RWPE2 (cell line): ENCODE results near the gene BMAL1.

Experiments used
- ATAC-seq: fragments of 200-7000 bp; cut with Tn5 transposase; 3 replicates; pipeline ENCODE4 v1.9.1; 2021; ENCODE audit warnings: low read depth
- DNase-seq: peaks from one replicate; pipeline ENCODE4 v3.0.0-alpha.2; 2020; ENCODE audit warnings: low spot score
- H3K27ac ChIP-seq: fragments of 450-650 bp; 2 replicates; pipeline ENCODE4 v1.5.1; 2017; ENCODE audit warnings: mild to moderate bottlenecking; ENCODE audit not compliant: poor library complexity, severe bottlenecking
- H3K27me3 ChIP-seq: fragments of 250-450 bp; sonication (Bioruptor Pico); 2 replicates; pipeline ENCODE4 v1.5.1; 2021; ENCODE audit warnings: mild to moderate bottlenecking, moderate library complexity; ENCODE audit not compliant: insufficient read depth, poor library complexity, severe bottlenecking
- H3K36me3 ChIP-seq: fragments of 250-450 bp; sonication (Bioruptor Pico); 2 replicates; pipeline ENCODE4 v1.5.1; 2020; ENCODE audit warnings: low read depth, mild to moderate bottlenecking, moderate library complexity
- H3K4me1 ChIP-seq: fragments of 250-450 bp; sonication (Bioruptor Pico); 2 replicates; pipeline ENCODE4 v1.5.1; 2021; ENCODE audit warnings: mild to moderate bottlenecking, moderate library complexity; ENCODE audit not compliant: insufficient read depth, poor library complexity, severe bottlenecking
- H3K4me3 ChIP-seq: fragments of 250-450 bp; sonication (Bioruptor Pico); 2 replicates; pipeline ENCODE4 v1.5.1; 2021; ENCODE audit warnings: mild to moderate bottlenecking, moderate library complexity; ENCODE audit not compliant: severe bottlenecking
- H3K9me3 ChIP-seq: fragments of 250-450 bp; sonication (Bioruptor Pico); 2 replicates; pipeline ENCODE4 v1.5.1; 2021; ENCODE audit warnings: mild to moderate bottlenecking, moderate library complexity; ENCODE audit not compliant: severe bottlenecking
- CTCF ChIP-seq: fragments of 450-650 bp; IDR thresholded peaks from one replicate; pipeline ENCODE4 v1.5.1; 2017; ENCODE audit warnings: mild to moderate bottlenecking, moderate library complexity; ENCODE audit not compliant: poor library complexity, severe bottlenecking

Gene BMAL1

GRCh38 chr11:13277768-13278608 is at the start of gene BMAL1:
Gene BMAL1, plus strand, starts transcription at chr11:13277790. Its CDS starts 76,519 bp downstream, at chr11:13354309.
- DNase-seq: no peak
- Histone ChIP-seq H3K4me1 (peaks cover 13% of the 10 kb centered on the region), H3K4me3 (peak within 1 kb of the TSS; percentile 96), H3K36me3 (no peaks in the 10 kb centered on the region), H3K27ac (peak within 1 kb of the TSS; percentile 84), H3K27me3 (no peaks in the 10 kb centered on the region), H3K9me3 (no peaks in the 10 kb centered on the region)
- TF ChIP-seq CTCF: no peak
- ATAC-seq: peak; percentile 5

GRCh38 chr11:13228572-13228971 is 49.0 kb upstream of the BMAL1 start:
- H3K36me3 ChIP-seq: no peaks in the 10 kb centered on the region
- TF ChIP-seq CTCF: no peak
- H3K9me3 ChIP-seq: no peaks in the 10 kb centered on the region
- H3K27ac ChIP-seq: no peak overlapping the region
- H3K4me3 ChIP-seq: no peak overlapping the region
- DNase-seq (no peak), ATAC-seq (no peak)
- H3K27me3 ChIP-seq: no peaks in the 10 kb centered on the region
- peaks cover 5% of the 10 kb centered on the region for H3K4me1 ChIP-seq

GRCh38 chr11:13229136-13229535 is 48.5 kb upstream of the BMAL1 start:
- DNase-seq (no peak), ATAC-seq (no peak)
- Histone ChIP-seq H3K4me1 (peaks cover 3% of the 10 kb centered on the region), H3K4me3 (no peak overlapping the region), H3K27me3 (no peaks in the 10 kb centered on the region), H3K36me3 (no peaks in the 10 kb centered on the region), H3K27ac (no peak overlapping the region), H3K9me3 (no peaks in the 10 kb centered on the region)
- no peak for TF ChIP-seq CTCF

GRCh38 chr11:13229711-13230318 is 47.8 kb upstream of the BMAL1 start:
- TF ChIP-seq CTCF: no peak
- DNase-seq: no peak
- H3K36me3 ChIP-seq: no peaks in the 10 kb centered on the region
- H3K9me3 ChIP-seq: no peaks in the 10 kb centered on the region
- H3K4me1 ChIP-seq: no peaks in the 10 kb centered on the region
- H3K27me3 ChIP-seq: no peaks in the 10 kb centered on the region
- no peak overlapping the region for H3K4me3 ChIP-seq
- ATAC-seq: no peak
- no peak overlapping the region for H3K27ac ChIP-seq
